ENCODE measurements around the gene ACTN4.

Gene ACTN4

DNA sequence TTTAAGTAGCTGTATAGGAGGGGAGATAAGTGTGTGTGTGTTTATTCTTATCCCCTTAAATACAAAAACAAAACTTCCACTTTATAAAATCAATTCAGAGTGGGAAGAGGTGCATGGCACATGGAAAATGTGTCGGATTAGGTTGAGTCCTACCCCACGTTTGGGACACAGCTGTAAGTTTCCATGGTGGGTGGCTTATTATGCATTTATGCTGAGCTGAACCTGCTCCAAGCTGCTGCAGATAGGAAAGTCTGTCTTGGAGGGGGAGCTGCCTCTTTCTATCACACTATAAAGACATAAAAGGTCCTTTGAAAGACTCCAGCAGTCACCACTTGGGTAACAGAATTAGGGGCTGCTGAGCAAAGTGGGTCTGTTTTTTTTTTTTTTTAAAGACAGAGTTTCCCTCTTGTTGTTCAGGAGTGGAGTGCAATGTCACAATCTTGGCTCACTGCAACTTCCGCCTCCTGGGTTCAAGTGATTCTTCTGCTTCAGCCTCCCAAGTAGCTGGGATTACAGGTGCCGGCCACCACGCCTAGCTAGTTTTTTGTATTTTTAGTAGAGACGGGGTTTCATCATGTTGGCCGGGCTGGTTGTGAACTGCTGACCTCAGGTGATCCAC, 15.2 kb downstream of the ACTN4 start:
- no peak for DNase-seq

DNA sequence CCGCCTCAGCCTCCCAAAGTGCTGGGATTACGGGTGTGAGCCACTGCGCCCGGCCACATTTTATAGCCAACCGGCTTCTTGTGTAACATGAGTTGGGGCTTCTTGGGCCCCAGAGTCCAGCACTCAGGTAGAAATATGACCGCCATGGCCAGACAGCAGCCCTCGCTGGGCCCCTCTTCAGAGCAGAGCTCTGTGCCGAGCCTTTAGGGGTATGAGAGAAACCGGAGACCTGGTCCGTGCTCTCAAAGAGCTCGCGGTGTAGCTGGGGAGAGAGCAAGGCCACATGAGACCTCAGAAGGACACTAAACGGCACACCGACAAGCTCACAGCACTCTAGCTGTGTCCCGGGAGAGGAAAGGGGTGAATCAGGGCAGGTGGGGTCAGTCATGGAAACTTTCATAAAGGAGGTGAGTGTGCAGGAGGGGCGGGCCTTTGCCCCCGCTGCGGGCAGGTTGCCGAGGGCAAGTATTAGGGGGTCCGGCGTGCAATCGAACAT, 15.8 kb downstream of the ACTN4 start:
- DNase-seq, result no peak

- no peak for DNase-seq
Measured at GRCh38 chr19:38663957-38664502, 16.6 kb downstream of the ACTN4 start.

DNA sequence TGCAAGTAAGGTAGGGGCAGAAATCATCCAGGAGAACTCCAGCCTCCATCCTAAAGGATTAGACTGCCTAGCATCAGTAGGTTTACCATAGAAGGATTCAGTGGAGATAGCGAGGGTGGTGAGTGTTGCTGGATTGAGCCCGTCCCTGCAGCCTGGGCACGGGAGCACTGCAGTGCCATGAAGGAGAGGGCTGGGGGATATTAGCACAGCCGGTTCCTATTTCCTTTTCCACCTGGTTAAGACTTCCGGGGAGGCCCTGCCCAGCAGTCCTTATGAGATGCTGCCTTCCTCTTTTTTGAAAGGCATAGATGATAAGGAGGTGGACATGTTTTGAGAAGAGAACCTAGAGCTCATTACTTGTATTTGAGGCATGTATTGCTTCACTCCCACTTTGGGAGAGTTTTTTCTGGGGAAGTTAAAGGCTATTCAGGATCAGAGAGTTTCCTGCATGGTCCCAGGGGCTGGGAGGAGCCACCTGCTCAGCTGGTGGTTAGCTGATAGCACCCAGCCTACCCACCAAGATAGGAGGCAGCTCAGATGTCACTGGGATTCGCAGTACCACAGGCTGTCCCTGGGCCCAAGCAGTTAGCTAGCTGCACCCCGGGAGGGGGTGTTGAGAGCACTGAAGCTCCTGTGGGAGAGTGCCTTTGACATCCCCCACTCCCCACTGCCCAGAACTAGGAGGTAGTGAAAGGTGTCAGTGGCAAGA, 17.2 kb downstream of the ACTN4 start:
- no peak for DNase-seq

- DNase-seq, result no peak
Measured at GRCh38 chr19:38665219-38665931, 17.9 kb downstream of the ACTN4 start.

DNA sequence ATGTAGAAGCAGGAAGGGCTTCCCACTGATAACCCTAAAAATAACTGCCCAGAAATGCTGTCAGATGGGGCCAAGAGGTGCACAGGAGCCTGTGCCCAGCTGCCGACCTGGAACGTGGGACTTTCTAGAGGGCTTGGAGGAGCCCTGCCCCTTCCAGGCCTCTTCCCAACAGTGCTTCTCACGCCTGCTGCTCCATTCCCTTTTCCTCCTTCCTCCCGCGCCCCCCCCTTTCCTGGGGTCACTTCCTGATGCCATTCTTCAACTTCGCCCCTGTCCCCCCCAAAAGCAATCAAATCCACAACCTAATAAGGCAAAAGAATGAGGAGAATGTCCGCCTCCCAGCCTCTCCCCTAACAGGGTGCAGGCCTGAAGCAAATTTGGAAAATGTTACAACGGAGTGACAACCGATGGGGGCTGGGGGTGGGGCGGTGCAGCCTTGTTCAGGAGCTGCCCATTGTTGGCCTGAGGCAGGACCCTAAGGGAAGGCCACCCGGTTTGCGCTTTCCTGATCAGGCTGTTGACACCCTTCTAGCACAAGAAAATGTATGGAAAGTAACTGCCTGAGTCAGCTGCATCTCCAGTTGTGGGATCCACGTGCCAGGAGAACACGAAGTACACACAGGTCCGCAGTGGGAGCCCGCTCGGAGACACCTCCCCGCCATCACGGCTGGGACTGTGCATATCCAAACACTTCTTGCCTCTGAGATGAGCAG, 18.7 kb downstream of the ACTN4 start:
- no peak for DNase-seq

GRCh38 chr19:38666663-38667511, 19.4 kb downstream of the ACTN4 start:
- DNase-seq, result no peak

GRCh38 chr19:38667661-38668171, 20.3 kb downstream of the ACTN4 start:
- no peak for DNase-seq

DNA sequence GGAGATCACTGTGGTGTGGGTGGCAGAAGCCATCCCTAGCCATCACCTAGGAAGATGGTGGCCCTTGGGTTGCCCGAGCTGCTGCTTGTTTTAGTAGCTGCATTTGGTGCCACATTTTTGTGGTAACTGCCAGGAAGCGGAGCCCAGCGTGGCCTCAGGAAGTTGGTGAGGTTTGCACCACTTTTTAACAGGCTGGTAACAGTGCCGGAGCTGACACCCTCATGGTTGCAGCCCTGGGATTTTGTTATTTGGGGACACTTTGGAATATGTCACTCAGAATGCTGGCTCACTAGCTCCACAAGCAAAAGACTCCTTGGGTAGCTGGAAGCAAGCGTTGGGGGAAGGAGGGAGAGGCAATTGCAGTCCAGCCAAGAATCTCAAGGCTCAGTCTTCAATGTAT, 22.1 kb downstream of the ACTN4 start:
- no peak for DNase-seq

GRCh38 chr19:38670921-38671398, 23.5 kb downstream of the ACTN4 start:
- no peak for DNase-seq

GRCh38 chr19:38671654-38672053, 24.2 kb downstream of the ACTN4 start:
- DNase-seq, result no peak

- no peak for DNase-seq
Measured at GRCh38 chr19:38673030-38673429, 25.6 kb downstream of the ACTN4 start.

DNA sequence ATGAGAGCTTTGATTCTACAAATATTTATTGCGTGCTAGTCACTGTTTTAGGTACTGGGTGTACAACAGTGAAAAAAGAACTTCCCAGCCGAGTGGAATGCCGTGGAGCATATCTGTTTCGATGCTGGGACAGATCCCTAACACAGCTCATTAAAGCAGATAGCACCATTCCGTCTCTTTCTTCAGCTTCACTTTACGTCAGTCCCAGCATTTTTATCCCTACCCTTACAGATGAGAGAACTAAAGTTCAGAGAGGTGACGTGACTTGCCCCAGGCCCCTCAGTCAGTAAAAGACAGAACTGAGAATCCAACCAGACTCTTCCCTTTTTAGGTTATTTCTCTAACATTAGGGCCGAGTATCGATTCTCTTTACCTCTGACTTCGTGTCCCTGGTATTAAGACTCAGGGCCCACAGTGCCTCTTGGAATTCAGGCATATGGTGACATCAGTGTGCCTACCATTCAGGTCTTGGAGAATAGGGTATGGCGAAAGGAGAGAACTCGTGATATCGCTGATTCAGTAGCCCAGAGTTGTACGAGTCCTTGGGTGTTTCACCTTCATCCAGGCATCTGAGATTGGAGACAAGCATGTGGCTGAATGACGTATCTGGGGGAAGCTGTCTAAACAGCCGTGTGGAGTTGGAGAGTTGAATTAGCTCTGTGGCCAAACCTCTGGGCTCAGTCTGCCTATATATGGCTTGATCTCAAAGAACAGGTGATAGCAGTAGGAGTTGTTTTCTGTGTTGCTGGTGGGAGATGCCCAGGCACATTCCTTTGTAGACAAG, 27.1 kb downstream of the ACTN4 start:
- no peak for DNase-seq

GRCh38 chr19:38675611-38676010, 28.2 kb downstream of the ACTN4 start:
- no peak for DNase-seq

GRCh38 chr19:38676023-38676877, 28.8 kb downstream of the ACTN4 start:
- DNase-seq, result no peak

- DNase-seq, result no peak
Measured at GRCh38 chr19:38676878-38677646, 29.6 kb downstream of the ACTN4 start.

DNA sequence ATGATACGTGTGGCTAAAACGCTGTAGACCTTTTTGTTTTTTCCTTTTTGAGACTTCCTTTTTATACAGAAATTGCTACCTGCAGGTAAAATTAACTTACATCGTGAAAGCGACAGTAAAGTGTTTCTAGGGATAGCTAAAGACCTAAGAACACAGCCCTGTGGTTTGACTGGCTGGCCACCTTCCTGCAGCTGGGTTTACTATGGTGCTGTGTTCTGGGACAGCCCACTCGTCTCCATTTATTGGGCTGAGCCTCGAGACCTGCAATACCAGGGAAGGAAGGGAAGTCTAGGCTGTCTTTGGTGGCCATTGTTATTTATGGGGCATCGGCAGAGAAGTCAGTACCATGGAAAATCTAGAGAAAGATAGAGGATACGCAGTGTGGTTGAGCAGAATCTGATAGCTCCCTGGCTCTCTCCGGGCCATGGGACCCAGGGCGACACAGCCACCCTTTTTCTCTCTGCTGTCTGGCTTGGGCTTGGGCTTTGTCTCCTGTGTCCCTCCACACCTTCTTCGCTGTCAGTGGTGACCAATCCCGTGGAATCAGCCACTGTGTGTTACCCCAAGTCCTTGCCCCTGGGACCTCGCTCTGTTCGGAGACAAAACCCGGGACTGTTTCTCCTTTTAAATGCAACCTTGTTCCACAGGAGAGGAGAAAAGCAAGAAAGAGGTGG, 30.9 kb downstream of the ACTN4 start:
- DNase-seq, result no peak

- no peak for DNase-seq
Measured at GRCh38 chr19:38678891-38679494, 31.5 kb downstream of the ACTN4 start.
